Astrocyte of the cerebellum (primary cell): ENCODE results near the gene UBR3.

Experiments
- DNase-seq: peaks from one replicate; pipeline ENCODE4 v3.0.0-alpha.2; 2011; ENCODE audit warnings: low read depth
- H3K4me3 ChIP-seq: 2 replicates; pipeline ENCODE4 v1.5.1; 2011; ENCODE audit warnings: mild to moderate bottlenecking, low read depth, low read length, moderate library complexity
- CTCF ChIP-seq: IDR thresholded peaks from 2 replicates; pipeline ENCODE4 v1.5.1; 2012; ENCODE audit warnings: low read length, low read depth, moderate library complexity, mild to moderate bottlenecking; ENCODE audit errors: missing control alignments
- in situ Hi-C: cut with HindIII; loops from 2 replicates; pipeline ENCODE4 v1.10.0; 2017; ENCODE audit warnings: low sequenced_read_pairs

Gene UBR3

GRCh38 chr2:170029551-170029950 is 202.3 kb downstream of the UBR3 start:
- no peak for TF ChIP-seq CTCF
- in situ Hi-C loops: no loop called here
- no peak for DNase-seq
- H3K4me3 ChIP-seq: no peak overlapping the region

DNA sequence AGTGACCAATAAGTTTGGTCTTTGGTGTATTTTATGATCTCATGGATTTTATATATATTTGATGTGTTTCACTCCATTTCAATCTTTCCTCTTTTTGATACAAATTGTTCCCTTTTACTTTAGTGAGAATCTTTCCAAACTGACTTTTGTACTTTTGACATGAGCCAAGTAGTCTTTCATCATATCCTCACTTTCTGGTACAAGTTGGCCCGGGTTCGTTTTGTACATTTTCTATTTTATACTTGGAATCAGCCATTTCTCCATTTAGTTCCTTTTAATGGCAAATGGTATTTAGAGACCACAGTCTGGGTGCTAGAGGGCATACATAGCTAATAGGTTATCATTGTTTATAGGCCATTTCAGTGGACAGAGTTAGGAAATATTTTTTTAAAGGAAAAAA is 202.8 kb downstream of the UBR3 start:
- H3K4me3 ChIP-seq: no peak overlapping the region
- in situ Hi-C loops: no loop called here
- no peak for TF ChIP-seq CTCF
- DNase-seq: no peak

- in situ Hi-C loops: no loop called here
- DNase-seq: no peak
- TF ChIP-seq CTCF: no peak
- no peak overlapping the region for H3K4me3 ChIP-seq
These were observed 204.0 kb downstream of the UBR3 start for GRCh38 chr2:170031288-170031687.

DNA sequence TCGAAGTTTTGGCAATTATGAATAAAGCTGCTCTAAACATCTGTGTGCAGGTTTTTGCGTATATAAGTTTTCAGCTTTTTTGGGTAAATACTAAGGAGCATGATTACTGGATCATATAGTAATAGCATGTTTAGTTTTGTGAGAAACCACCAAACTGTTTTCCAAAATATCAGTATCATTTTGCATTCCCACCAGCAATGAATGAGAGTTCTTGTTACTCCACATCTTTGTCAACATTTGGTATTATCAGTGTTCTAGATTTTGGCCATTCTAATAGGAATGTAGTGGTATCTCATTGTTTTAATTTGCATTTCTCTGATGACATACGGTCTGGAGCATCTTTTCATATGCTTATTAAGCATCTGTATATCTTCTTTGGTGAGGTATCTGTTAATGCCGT is 207.3 kb downstream of the UBR3 start:
- H3K4me3 ChIP-seq: no peak overlapping the region
- in situ Hi-C loops: no loop called here
- TF ChIP-seq CTCF: no peak
- DNase-seq: no peak

DNA sequence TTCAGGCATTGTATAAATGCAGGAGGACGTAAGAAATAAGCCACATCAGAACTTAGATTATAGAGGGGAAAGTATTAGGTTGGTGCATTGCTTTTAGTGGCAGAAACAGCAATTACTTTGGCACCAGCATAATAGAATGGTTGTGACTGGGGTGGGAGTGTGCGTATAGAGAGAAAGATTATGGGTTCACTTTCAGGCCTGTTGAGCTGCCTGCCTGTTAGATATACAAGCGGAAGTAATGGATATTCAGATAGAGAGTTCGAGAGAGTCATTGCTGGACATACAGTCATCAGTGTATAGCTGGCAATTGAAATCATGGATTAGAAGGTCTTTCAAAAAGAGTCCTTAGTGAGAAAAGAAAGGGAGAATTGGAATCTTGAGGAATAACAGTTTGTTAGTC is 211.5 kb downstream of the UBR3 start:
- no peak overlapping the region for H3K4me3 ChIP-seq
- DNase-seq: no peak
- in situ Hi-C loops: no loop called here
- no peak for TF ChIP-seq CTCF

- TF ChIP-seq CTCF: no peak
- no peak overlapping the region for H3K4me3 ChIP-seq
- in situ Hi-C loops: no loop called here
- no peak for DNase-seq
These were observed 212.3 kb downstream of the UBR3 start for GRCh38 chr2:170039401-170040172.
